ENCODE data around the gene ITGB4.

- TF ChIP-seq HDGF (IDR thresholded peaks at IDR 0.05; ENCODE audit: borderline replicate concordance) (no peak), BHLHE40 (IDR thresholded peaks at IDR 0.05; ENCODE audit: borderline replicate concordance) (no peak), NFRKB (IDR thresholded peaks at IDR 0.05) (no peak)
Measured at GRCh38 chr17:75736173-75736835, 15.0 kb downstream of the ITGB4 start.

All from HEK293T (cell line).